Stimulated activated CD8-positive, alpha-beta memory T cell treated with anti-CD3 and anti-CD28 coated beads, Interleukin-12 subunit alpha, Interleukin-12 subunit beta, amount 100 ng/mL, for 4 hours (primary cell): Measurements from ENCODE around the gene ARSB.
"Not testable (repeated sequence)": the region's sequence is repeated elsewhere in the genome, so short reads cannot be mapped to it uniquely, and the experiment has no call there.

Experiments used
- DNase-seq: peaks from one replicate; pipeline ENCODE4 v3.0.0-alpha.2; 2020; ENCODE audit warnings: low read depth

ARSB gene

DNA sequence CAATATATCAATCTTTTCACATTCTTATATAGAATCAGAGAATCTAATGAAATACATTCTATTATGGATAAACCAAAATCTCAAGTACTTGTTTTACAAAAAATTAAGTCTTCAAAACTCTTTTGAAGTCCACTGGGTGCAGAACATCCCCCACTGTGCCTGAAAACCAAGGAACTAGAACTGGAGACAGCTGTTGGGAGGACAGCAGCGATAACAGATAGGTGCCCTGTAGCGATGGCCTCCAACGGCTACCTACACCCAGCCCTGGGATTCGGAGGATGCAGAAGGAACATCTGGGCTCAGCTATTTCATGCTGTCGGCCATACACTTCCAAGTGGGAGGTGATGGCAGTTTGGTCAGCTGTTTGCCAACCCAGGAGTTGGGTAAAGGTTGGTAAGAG is 207.2 kb downstream of the ARSB start:
- no peak for DNase-seq

DNA sequence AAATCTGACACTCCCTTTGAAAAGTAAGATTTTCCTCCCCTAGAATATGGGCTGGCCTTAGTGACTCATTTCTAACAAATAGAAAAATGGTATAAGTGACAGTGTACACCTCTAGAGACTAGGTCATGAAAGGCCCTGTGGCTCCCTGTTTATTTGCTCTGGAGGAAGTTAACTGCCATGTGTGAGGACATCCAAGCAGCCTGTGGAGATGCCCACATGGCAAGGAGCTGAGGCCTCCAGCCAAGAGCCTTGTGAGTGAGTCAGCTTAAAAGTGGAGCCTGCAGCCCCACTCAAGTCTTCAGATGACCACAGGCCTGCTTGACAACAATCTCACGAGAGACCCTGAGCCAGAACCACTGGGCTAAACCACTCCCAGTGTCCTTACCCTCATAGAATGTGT is 208.5 kb downstream of the ARSB start:
- no peak for DNase-seq

DNA sequence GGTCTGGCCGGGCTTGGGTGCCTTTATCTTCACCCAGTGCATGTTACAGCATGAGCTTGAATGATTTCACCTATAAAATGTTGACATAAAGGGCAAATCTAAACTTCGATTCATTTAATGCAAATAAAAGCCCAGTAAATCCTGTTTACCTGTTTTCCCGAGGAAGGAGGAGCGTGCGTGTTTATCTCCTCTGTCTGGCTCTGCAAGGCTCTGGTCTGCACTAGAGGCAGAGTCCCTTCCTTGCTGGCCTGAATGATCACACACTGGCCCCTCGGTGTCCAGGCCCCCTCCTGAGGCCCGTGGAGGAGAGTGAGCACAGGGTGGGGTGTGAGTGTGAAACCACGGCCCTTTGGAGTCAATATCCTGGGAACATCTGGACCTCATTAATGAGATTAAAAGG is 211.5 kb downstream of the ARSB start:
- no peak for DNase-seq

DNA sequence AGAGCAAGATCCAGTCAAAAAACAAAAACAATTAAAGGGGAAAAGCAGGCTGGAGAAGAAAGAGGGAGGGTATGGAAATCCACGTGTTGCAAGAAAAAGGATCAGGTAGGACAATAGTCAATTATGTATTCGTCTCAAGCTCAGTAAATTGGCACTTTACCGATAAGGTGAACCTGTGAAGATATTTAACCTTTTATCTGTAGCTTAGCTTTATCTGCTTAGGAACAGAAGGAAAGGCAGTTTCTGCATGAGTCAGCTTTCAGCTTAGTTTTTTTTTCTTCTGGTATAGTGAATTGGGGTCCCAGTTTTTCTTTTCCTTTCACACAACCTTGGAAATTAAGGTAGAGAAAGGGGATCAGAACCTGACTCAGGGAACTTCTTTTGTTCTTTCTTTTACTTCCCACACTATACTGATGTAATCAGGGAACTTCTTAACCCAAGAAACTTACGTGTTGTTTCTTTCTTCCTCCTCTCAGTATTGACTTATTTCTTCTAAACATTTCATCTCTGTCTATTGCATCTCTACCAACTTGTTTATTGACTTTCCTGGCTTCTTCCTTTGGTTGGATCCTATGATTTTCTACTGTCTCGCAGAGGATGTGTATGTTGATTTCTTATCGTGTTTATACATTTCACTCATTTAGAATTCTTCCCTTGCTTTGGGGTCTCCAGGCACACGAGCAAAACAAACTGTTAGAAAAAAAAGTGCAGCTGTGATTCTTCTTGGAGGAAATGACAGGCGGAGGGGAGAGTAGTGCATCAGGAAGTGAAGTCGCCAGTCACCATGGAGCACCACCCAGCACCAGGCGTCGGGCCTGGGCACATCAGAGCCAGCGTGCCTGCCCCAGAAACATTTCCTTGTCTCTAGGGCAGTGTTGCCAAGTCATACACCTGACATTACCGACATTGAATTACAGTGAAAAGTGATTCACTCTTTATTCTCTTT is 213.6 kb downstream of the ARSB start:
- DNase-seq = no peak

DNA sequence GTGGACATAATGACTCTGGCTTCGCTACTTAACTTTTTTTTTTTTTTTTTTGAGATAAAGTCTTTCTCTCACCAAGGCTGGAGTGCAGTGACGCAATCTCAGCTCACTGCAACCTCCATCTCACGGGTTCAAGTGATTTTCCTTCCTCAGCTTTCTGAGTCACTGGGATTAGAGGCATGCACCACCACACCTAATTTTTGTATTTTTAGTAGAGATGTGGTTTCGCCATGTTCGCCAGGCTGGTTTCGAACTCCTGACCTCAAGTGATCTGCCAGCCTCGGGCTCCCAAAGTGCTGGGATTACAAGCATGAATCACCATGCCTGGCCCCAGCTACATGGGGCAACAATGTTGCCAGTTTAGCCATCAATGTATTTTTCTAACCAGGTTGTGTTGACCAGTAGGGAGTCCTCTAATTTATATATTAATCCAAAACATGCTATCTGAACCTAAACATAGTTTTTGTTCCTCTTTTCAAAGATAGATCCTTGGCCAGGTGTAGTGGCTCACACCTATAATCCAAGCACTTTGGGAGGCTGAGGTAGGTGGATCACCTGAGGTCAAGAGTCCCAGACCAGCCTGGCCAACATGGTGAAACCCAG is 216.2 kb downstream of the ARSB start:
- DNase-seq = no peak

DNA sequence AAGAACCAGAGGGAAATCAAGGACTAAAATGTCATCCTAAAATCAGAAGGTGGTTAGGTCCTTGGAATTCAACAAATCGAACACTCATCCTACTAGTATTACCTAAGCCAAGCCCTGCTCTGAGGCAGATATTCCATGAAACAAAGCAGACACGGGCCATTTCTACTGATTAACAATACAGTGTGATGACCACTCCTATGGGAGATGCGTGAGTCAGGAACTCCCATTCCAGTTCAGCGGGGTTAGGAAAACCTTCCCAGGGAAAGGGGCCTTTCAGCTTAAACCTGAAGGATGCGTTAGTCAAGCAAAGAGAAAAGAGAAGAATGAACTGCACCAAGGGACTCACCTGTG is 218.7 kb downstream of the ARSB start:
- no peak for DNase-seq

DNA sequence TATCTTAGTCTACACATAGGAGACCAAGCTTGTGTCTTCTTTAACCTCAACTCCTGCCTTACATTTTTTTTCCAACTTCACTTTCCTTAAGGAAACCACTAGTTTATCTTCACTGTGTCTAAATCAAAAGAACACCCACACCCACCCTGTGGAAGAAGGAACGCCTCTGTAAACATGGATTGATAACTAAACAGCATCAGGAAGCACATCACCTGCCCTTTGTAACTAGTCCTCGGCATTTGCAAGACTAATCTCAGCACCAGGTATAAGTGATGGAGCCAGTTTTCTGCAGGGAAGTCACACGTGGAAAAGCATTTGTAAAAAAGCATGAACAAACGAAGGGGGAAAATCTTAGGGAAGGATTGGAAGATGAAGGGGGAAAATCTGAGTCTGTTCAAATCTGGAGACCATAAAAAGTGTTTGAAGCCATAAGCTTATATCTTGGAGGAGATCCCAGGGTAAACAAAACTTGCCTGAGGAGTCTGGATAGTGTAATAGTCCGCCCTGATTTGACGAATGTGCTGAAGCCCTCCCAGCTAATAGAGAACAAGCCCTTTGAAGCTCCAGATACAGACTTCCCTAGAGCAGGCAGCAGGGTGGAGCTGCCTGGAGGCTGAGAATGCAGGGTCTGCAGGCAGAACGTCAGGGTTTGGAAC is 219.2 kb downstream of the ARSB start:
- no peak for DNase-seq

DNA sequence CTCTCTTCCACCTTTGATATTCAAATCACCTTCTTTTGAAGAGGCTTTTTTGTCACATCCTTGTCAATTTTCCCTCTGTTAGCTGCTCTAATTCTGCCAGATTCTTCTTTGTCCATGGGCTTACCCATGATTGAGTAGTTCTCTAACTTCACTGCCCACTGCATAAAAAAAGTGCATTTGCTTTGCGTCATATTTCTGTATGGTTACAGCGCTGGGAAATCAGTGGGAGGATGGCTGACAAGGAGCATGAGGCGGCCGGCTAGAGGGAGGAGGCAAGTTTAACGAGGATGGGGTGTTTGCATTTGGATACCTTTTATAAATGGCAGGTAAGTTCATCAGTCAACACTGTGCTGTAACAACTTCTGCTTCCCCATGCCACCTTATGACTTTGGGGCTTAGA is 220.0 kb downstream of the ARSB start:
- no peak for DNase-seq

DNA sequence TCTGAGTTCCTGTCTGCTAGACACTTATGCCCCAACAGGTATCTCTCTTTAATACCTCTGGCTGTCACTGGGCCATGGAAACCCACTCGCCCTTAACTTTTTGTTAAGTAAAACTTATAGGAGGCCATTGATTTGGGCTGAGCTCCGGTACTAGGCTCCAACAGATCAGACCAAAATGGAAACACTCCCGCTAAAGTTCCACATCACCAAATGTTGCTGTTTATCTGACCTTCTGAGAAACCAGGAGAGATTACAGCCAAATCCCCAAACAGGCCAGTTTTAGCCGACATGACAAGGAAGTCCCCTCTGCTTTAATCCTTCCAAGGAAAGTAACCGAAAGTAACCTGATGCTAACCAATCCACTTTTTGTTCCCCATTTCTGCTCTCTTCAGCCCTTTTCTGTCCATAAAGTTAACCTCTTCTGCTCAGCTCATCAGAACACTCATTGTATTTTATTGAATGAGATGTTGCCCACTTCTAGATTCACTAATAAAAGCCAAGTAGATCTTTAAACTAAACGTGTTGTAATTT is 221.4 kb downstream of the ARSB start:
- DNase-seq = no peak

DNA sequence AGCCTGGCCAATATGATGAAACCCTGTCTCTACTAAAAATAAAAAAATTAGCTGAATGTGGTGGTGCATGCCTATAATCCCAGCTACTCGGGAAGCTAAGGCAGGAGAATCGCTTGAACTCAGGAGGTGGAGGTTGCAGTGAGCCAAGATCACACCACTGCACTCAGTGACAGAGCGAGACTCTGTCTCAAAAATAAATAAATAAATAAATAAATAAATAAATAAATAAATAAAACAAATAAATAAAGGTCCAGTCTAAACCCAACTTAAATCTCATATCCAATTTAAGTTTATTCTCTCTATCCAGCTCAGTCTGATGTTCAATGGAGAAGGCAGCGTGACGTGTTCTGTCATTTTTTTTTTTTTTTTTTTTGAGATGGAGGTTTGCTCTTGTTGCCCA is 222.4 kb downstream of the ARSB start:
- not testable (repeated sequence) for DNase-seq

DNA sequence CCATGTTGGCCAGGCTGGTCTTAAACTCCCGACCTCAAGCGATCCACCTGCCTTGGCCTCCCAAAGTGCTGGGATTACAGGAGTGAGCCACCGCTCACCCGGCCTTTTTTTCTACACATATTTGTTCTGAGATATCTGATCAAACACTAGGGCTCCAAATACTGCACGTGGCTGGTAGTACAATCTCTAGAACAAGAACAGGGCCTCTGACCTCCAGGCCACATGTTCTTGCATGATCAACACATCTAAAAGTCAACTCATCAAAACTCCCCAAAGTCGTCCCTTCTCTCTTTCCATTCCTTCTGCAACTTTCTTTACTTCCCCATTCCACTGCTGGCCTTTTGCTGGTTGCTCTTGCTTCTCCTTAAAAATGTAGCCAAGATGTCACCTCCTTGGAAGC is 223.3 kb downstream of the ARSB start:
- no peak for DNase-seq

DNA sequence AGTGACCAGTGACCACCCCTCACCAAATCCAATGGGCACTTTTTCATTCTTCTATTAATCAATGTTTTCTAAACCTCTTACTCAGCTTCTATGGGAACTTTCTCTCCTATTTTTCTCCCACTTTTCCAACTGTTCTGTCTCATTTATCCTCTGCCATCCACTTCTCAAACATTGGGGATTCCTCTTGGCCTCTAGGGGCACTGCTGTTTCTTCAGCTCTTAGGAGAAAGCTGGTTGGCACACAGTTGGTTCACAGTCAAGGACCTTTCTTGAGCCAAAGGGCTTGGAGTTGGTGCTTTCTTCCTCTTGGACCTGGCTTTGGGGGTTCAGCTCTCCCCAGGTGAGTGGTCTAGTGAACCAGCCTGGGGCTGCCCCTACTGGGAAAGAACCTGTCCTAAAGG is 224.3 kb downstream of the ARSB start:
- no peak for DNase-seq

DNA sequence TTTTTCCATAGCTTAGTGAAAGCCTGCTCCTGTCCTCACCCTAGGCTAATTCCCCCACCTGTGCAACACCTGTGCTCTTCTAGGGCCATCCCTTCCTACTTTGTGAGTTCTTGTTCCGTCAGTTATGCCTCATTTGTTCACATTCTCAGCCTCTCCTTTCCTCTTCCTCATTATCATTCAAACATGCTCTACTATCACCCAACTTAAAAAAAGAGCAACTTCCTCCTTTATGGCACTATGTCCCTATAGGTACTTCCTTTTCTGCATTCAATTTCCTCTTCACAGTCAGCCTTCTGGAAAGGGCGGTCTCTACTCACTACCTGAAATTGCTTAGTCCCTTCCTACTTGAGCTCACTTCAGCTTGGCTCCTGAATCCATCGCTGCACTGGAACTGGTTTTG is 224.7 kb downstream of the ARSB start:
- no peak for DNase-seq

DNA sequence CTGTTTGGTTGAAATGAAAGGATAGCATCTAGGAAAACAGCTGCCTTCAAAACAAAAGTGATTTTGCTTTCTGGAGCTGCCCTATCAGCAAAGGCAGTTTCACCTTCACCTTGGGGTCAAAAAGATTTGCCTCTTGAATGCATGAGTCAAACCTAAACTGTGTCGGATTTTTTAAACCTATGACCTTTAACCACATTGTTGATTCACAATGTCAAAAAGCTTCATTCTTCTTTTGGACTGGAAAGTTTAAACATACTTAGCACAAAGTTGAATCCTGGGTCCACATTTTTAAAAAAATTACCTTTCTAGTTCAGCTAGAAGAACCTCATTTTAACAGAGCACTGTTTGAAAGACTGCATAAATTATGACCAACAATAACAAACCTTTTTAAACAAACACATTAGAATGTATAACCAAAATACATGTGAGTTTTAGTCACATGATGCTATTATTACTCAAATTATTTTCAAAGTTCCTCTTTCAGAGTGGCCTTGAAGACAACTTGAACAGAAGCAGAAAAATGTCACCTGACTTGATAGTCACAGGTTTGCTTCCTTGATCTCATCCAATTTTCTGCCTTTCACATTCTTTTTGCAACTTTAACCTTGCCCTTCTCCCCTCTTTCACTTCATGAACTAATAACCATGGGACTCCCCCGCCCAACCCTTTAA is 226.8 kb downstream of the ARSB start:
- DNase-seq = no peak

DNA sequence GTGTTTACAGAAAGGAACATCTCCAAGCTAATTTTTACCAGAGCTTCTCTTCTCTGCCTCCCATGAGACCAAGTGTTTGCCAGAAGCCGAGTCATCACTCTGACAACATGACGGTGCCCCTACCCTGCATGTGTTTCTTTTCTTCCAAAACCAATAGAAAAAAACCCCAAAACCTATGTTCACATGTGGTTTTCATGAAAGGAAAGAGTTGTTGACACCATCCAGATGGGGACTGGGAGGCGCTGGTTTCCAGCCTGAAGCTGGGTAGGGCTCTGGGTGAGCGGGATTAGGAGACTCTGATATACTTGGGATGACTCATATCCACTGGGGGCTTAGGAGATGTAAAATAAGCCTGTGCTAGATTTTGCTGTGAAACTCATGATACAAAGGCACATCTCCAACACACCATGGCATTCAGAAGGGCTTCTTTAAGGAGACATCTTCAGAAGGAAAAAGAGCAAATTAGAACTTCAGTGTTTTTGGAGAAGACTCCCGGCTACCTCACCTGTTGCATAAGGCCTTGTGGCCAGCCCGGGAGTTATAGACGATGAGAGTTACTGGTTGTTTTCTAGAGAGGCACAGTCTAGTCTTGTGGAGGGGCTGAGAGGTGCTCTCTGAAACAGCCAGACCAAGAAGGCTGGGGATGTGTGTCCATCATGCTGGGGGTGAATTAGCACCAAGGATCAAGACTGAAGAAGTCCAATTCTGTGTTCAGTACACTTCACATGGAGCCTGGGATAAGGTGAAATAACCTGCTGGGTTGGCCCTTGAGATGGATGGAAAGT is 227.6 kb downstream of the ARSB start:
- DNase-seq = no peak

DNA sequence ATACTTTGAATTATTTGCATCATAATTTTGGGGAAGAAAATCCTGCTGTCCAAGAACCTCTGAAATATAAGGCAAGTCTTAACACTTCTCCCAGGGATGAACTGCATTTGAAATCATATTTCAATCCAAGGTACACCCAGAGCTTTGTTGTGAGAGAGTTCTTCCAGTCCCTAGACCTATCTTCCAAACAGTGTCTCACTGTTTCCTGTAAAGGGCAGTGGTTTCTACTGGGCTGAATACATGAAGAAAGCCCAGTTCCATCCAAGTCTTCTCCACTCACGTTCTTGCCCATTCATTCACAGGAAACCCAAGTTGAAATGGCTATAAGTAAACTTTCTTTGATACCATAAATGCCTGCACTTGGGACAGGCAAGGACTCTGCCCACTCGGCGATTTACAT is 228.3 kb downstream of the ARSB start:
- no peak for DNase-seq

DNA sequence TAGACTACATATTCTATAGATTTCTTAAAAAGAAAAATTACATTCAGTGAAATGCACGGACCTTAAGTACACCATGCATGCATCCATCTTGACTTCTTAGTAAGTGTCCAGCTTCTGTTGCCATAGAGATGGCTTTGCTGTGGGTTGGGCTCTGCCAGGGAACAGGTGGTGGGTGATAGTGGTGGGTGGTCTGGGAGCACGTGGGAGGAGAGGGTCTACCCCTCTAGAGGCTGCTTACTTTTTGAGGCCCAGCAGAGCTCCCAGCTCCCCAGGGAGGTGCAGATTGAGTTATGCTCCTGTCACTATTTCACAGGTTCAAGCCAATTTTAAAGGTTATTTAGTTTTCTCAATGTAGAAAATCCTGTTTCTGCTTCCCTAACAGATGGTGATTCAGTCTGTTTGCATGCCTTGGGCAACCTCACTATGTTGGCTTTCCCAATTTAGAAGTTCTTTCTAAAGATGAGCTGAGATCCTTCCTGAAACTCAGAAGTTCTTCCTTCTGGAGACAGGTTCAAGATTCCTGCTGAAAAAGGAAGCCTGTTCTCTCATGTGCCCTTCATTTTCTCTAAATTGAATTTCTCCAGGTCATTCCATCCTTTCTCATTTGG is 229.2 kb downstream of the ARSB start:
- no peak for DNase-seq

DNA sequence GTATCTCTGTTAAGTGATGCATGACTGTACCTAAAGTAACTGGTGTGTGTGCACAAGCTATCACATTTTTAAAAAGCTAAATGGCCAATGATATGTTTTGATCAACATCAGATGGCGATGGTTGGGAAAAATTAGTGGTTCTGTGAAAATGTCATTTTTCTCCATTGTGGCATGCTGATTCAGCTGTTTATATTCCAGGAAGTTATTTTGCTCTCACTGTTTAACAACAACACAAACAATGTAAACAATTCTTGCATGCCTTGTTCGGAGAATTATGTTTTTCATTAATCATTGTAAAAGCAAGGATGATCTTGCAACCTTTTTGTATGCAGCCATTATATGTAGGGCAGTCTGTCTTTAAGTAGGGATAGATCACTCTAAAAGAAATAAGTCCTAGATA is 230.5 kb downstream of the ARSB start:
- DNase-seq = no peak

DNA sequence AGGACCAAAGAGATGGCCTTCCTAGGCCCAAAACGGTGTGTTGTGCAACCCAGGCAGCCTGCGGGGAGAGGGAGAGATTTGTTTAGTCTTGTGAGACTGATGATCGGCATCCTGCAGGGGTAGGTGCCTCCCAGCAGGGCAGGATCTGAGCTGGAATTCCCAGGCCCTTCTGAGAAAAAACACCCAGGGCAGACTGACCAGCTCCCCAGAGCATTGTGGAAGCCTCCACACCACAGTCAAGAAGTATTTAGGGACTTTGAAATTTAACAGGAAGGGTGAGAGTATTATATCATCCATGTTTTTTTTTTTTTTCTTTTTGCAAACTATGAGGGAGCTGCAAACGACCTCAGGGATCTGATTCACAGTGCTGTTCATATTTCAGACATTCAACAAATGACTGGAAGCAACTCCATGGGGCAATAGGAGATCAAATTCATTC is 232.0 kb downstream of the ARSB start:
- DNase-seq = no peak

DNA sequence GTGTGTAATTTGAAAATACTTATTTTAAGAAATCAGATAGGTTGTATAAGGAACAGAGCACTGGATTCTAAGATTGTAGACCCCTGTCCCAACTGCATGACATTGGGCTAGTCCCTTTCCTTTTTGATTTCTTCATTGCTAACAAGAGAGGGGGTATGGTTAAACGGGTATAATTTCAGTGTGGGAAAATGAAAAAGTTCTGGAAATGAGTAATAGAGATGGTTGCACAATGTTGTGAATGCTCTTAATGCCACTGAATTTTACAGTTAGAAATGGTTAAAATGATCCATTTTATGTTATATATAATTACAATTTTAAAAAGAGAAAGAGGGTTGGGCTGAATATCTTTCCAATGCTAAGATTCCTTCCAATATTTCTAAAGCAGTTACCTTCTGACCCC is 233.2 kb downstream of the ARSB start:
- no peak for DNase-seq

DNA sequence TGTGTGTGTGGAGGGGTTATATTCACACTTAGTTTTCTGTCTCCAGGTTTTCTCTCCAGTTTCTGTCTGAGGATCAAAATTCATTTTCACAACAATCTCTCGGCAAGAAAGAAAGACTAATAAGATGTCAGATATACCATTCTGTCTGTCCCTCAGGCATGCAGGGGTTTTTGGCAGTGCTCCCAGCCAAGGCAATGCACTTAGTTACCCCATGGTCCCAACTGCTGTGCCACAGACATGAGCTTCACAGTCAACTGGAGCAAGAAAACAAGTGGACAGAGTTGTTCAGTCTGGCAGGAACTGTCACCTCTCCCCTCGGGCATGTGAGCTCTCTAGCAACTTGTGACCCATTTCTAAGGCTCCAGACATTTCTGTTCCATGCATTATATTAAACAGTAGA is 234.8 kb downstream of the ARSB start:
- DNase-seq = no peak
